Measurements from ENCODE around the gene ADORA1. TPM values are rescaled to one million over a fixed set of nuclear protein-coding genes. Genes with fewer than 3 reads are reported as not detected.

Gene ADORA1
- total RNA-seq, 1 experiment from 2014 or later: 1.5 TPM

- no TSS peak for BruUV-seq (replicated peaks)
- CTCF ChIA-PET: interaction anchor here (0.6 kb wide), 1 partner anchor 111 kb away, joined by 3 read pairs; no protein-coding TSS in a partner anchor
- DNase-seq: no peak
- TF ChIP-seq CTCF (IDR thresholded peaks at IDR 0.05; ENCODE audit: unreplicated experiment): no peak
- H3K9me3 Mint-ChIP-seq (ENCODE audit: low read depth, unreplicated experiment): peaks cover 14% of the 10 kb centered on the region
- H3K27ac Mint-ChIP-seq (ENCODE audit: unreplicated experiment): no peak overlapping the region
- intact Hi-C loops (cut with micrococcal nuclease; ENCODE audit: unreplicated experiment): no loop called here
- no peak overlapping the region for H3K4me3 Mint-ChIP-seq (ENCODE audit: low read depth, unreplicated experiment)
- peaks cover 16% of the 10 kb centered on the region for H3K4me1 Mint-ChIP-seq (ENCODE audit: low read depth, unreplicated experiment)
- H3K36me3 Mint-ChIP-seq (ENCODE audit: insufficient read depth, unreplicated experiment): no peaks in the 10 kb centered on the region
- peaks cover 89% of the 10 kb centered on the region for H3K27me3 Mint-ChIP-seq (ENCODE audit: unreplicated experiment)
Measured at GRCh38 chr1:203161175-203161574, 33.6 kb downstream of the ADORA1 start.

- no peak for DNase-seq
- peaks cover 14% of the 10 kb centered on the region for H3K9me3 Mint-ChIP-seq (ENCODE audit: low read depth, unreplicated experiment)
Measured at GRCh38 chr1:203161703-203162102, 34.2 kb downstream of the ADORA1 start.

GRCh38 chr1:203162403-203162802 lies 34.9 kb downstream of the ADORA1 start:
- no peak for DNase-seq
- no peak overlapping the region for H3K4me3 Mint-ChIP-seq (ENCODE audit: low read depth, unreplicated experiment)
- no TSS peak for BruUV-seq (replicated peaks)
- peaks cover 15% of the 10 kb centered on the region for H3K4me1 Mint-ChIP-seq (ENCODE audit: low read depth, unreplicated experiment)
- H3K9me3 Mint-ChIP-seq (ENCODE audit: low read depth, unreplicated experiment): peaks cover 14% of the 10 kb centered on the region
- H3K27me3 Mint-ChIP-seq (ENCODE audit: unreplicated experiment): peaks cover 94% of the 10 kb centered on the region
- CTCF ChIA-PET: interaction anchor here (0.6 to 0.9 kb wide), 2 partner anchors 17 to 44 kb away, joined by 4 to 6 read pairs; no protein-coding TSS in a partner anchor
- no peak overlapping the region for H3K27ac Mint-ChIP-seq (ENCODE audit: unreplicated experiment)
- no peaks in the 10 kb centered on the region for H3K36me3 Mint-ChIP-seq (ENCODE audit: insufficient read depth, unreplicated experiment)
- TF ChIP-seq CTCF (IDR thresholded peaks at IDR 0.05; ENCODE audit: unreplicated experiment): no peak
- intact Hi-C loops (cut with micrococcal nuclease; ENCODE audit: unreplicated experiment): no loop called here

More at GRCh38 chr1:203161703-203162102, 34.2 kb downstream of the ADORA1 start:
- peaks cover 16% of the 10 kb centered on the region for H3K4me1 Mint-ChIP-seq (ENCODE audit: low read depth, unreplicated experiment)
- no peak for TF ChIP-seq CTCF (IDR thresholded peaks at IDR 0.05; ENCODE audit: unreplicated experiment)
- no peak overlapping the region for H3K27ac Mint-ChIP-seq (ENCODE audit: unreplicated experiment)
- H3K36me3 Mint-ChIP-seq (ENCODE audit: insufficient read depth, unreplicated experiment): no peaks in the 10 kb centered on the region
- peaks cover 94% of the 10 kb centered on the region for H3K27me3 Mint-ChIP-seq (ENCODE audit: unreplicated experiment)
- no TSS peak for BruUV-seq (replicated peaks)
- CTCF ChIA-PET: no interaction called here
- intact Hi-C loops (cut with micrococcal nuclease; ENCODE audit: unreplicated experiment): no loop called here
- H3K4me3 Mint-ChIP-seq (ENCODE audit: low read depth, unreplicated experiment): no peak overlapping the region

- H3K27me3 Mint-ChIP-seq (ENCODE audit: unreplicated experiment): peaks cover 87% of the 10 kb centered on the region
- CTCF ChIA-PET: no interaction called here
- DNase-seq: no peak
- H3K27ac Mint-ChIP-seq (ENCODE audit: unreplicated experiment): no peak overlapping the region
- peaks cover 15% of the 10 kb centered on the region for H3K4me1 Mint-ChIP-seq (ENCODE audit: low read depth, unreplicated experiment)
- no peak overlapping the region for H3K4me3 Mint-ChIP-seq (ENCODE audit: low read depth, unreplicated experiment)
- TF ChIP-seq CTCF (IDR thresholded peaks at IDR 0.05; ENCODE audit: unreplicated experiment): no peak
- intact Hi-C loops (cut with micrococcal nuclease; ENCODE audit: unreplicated experiment): no loop called here
- peaks cover 6% of the 10 kb centered on the region for H3K9me3 Mint-ChIP-seq (ENCODE audit: low read depth, unreplicated experiment)
- H3K36me3 Mint-ChIP-seq (ENCODE audit: insufficient read depth, unreplicated experiment): no peaks in the 10 kb centered on the region
- BruUV-seq (replicated peaks): no TSS peak
Measured at GRCh38 chr1:203163891-203164635, 36.5 kb downstream of the ADORA1 start.
